Stimulated activated CD4-positive, alpha-beta T cell treated with anti-CD3 and anti-CD28 coated beads, Interleukin-2, amount 100 ng/mL, for 4 hours (primary cell): Measurements from ENCODE around the gene FRMPD4.
A peak's percentile ranks its signal among the peaks of the same experiment; 100 is the strongest.

Experiments
- DNase-seq: peaks from one replicate; pipeline ENCODE4 v3.0.0-alpha.2; 2020; ENCODE audit warnings: low read depth

Gene FRMPD4

DNA sequence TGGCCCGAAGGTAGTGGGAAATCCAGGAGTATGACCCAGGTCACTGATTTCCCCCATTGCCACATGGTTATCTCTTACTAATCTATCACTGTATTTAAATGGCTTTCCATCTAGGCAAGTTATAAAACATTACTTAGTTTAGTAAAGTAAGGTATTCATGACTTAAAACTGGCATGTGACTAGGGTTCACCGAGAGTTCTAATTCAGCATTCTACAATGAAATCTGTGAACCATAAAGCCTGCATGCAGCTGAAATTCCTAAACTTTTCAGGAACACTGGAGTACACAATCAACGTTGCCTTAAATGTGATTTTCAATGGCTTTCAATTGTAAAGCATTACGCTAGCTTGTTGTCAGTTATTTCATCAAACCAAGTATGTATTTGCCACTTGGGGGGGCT, 630.2 kb downstream of the FRMPD4 start:
- DNase-seq, result no peak

- no peak for DNase-seq
These were observed 632.2 kb downstream of the FRMPD4 start for GRCh38 chrX:12770440-12770839.

GRCh38 chrX:12771445-12772069, 633.3 kb downstream of the FRMPD4 start:
- DNase-seq, result peak; percentile 59
